Activated naive CD4-positive, alpha-beta T cell treated with anti-CD3 and anti-CD28 coated beads, Interleukin-2, amount 50 U/mL, for 72 hours (primary cell): ENCODE data around the gene ITSN1. TPM values are rescaled to one million over a fixed set of nuclear protein-coding genes. Genes with fewer than 3 reads are reported as not detected.
A peak's percentile ranks its signal among the peaks of the same experiment; 100 is the strongest.

Experiments
- ATAC-seq, 2 donors: fragments of 150-1000 bp; cut with Tn5 transposase; 2 replicates each; pipeline ENCODE4 v1.10.0; 2021; ENCODE audit warnings: mild to moderate bottlenecking in 2 of 2, moderate library complexity in 2 of 2
- DNase-seq, 2 donors: peaks; one replicate each; pipeline ENCODE4 v3.0.0; 2021 to 2022; ENCODE audit warnings: low spot score in 2 of 2
- H3K27ac Mint-ChIP-seq, 2 donors: one replicate each; pipeline ENCODE4 v1.8.0; 2022; ENCODE audit warnings: mild to moderate bottlenecking in 2 of 2, mixed read lengths in 2 of 2
- H3K36me3 Mint-ChIP-seq, 2 donors: one replicate each; pipeline ENCODE4 v1.8.0; 2022; ENCODE audit warnings: mixed read lengths in 2 of 2
- H3K9me3 Mint-ChIP-seq, 2 donors: one replicate each; pipeline ENCODE4 v1.8.0; 2022; ENCODE audit warnings: mixed read lengths in 2 of 2
- total RNA-seq, 2 donors: library from RNA; stranded (reverse); gene quantifications; one replicate each; pipeline ENCODE4 v1.2.3, GENCODE V29; 2022

The ITSN1 gene
- total RNA-seq, 2 donors from 2014 or later, result 5.3 to 6.7 TPM

GRCh38 chr21:33800753-33801423, 158.6 kb downstream of the ITSN1 start:
- DNase-seq (no peak), ATAC-seq (no peak)
- no peak overlapping the region for H3K27ac Mint-ChIP-seq
- no peaks in the 10 kb centered on the region for H3K9me3 Mint-ChIP-seq
- H3K36me3 Mint-ChIP-seq, result no peaks in the 10 kb centered on the region

GRCh38 chr21:33801424-33802405, 159.4 kb downstream of the ITSN1 start:
- no peak overlapping the region for H3K27ac Mint-ChIP-seq
- ATAC-seq (peak in 1 of 2 donors; percentile 58), DNase-seq (no peak)
- no peaks in the 10 kb centered on the region for H3K36me3 Mint-ChIP-seq
- H3K9me3 Mint-ChIP-seq, result no peaks in the 10 kb centered on the region

- Mint-ChIP-seq H3K9me3 (no peaks in the 10 kb centered on the region), H3K36me3 (no peaks in the 10 kb centered on the region)
Observed at GRCh38 chr21:33802481-33802880, 160.2 kb downstream of the ITSN1 start.

GRCh38 chr21:33808715-33809367, 166.5 kb downstream of the ITSN1 start:
- ATAC-seq, result peak in 1 of 2 donors; percentile 54
- Mint-ChIP-seq H3K36me3 (no peaks in the 10 kb centered on the region), H3K27ac (no peak overlapping the region), H3K9me3 (no peaks in the 10 kb centered on the region)
- DNase-seq, result no peak

More at GRCh38 chr21:33802481-33802880, 160.2 kb downstream of the ITSN1 start:
- DNase-seq, result no peak
- no peak for ATAC-seq
- H3K27ac Mint-ChIP-seq, result no peak overlapping the region

- no peak for DNase-seq
- no peak for ATAC-seq
- H3K36me3 Mint-ChIP-seq, result no peaks in the 10 kb centered on the region
- H3K9me3 Mint-ChIP-seq, result no peaks in the 10 kb centered on the region
- H3K27ac Mint-ChIP-seq, result no peak overlapping the region
Observed at GRCh38 chr21:33810766-33811165, 168.5 kb downstream of the ITSN1 start.

GRCh38 chr21:33811167-33812010, 169.1 kb downstream of the ITSN1 start:
- no peak overlapping the region for H3K27ac Mint-ChIP-seq
- H3K9me3 Mint-ChIP-seq, result no peaks in the 10 kb centered on the region
- H3K36me3 Mint-ChIP-seq, result no peaks in the 10 kb centered on the region
- ATAC-seq (no peak), DNase-seq (no peak)

GRCh38 chr21:33813832-33814365, 171.6 kb downstream of the ITSN1 start:
- no peaks in the 10 kb centered on the region for H3K36me3 Mint-ChIP-seq
- no peaks in the 10 kb centered on the region for H3K9me3 Mint-ChIP-seq
- ATAC-seq (no peak), DNase-seq (no peak)
- no peak overlapping the region for H3K27ac Mint-ChIP-seq

- no peak overlapping the region for H3K27ac Mint-ChIP-seq
- ATAC-seq (no peak), DNase-seq (no peak)
- no peaks in the 10 kb centered on the region for H3K36me3 Mint-ChIP-seq
- H3K9me3 Mint-ChIP-seq, result no peaks in the 10 kb centered on the region
Observed at GRCh38 chr21:33815143-33815707, 172.9 kb downstream of the ITSN1 start.

- no peak for ATAC-seq
- DNase-seq, result no peak
- Mint-ChIP-seq H3K36me3 (no peaks in the 10 kb centered on the region), H3K27ac (no peak overlapping the region), H3K9me3 (no peaks in the 10 kb centered on the region)
Observed at GRCh38 chr21:33816174-33816573, 173.9 kb downstream of the ITSN1 start.

- ATAC-seq, result no peak
- no peak for DNase-seq
- Mint-ChIP-seq H3K36me3 (no peaks in the 10 kb centered on the region), H3K9me3 (no peaks in the 10 kb centered on the region), H3K27ac (no peak overlapping the region)
Observed at GRCh38 chr21:33817138-33817537, 174.8 kb downstream of the ITSN1 start.

- H3K36me3 Mint-ChIP-seq, result no peaks in the 10 kb centered on the region
- ATAC-seq, result no peak
- H3K27ac Mint-ChIP-seq, result no peak overlapping the region
- no peaks in the 10 kb centered on the region for H3K9me3 Mint-ChIP-seq
- DNase-seq, result no peak
Observed at GRCh38 chr21:33817663-33818451, 175.6 kb downstream of the ITSN1 start.

GRCh38 chr21:33820230-33820770, 178.0 kb downstream of the ITSN1 start:
- Mint-ChIP-seq H3K36me3 (no peaks in the 10 kb centered on the region), H3K27ac (no peak overlapping the region), H3K9me3 (no peaks in the 10 kb centered on the region)
- no peak for ATAC-seq
- no peak for DNase-seq

- Mint-ChIP-seq H3K9me3 (no peaks in the 10 kb centered on the region), H3K36me3 (no peaks in the 10 kb centered on the region), H3K27ac (no peak overlapping the region)
- ATAC-seq, result no peak
- DNase-seq, result no peak
Observed at GRCh38 chr21:33820798-33821197, 178.5 kb downstream of the ITSN1 start.

- DNase-seq (no peak), ATAC-seq (no peak)
- H3K27ac Mint-ChIP-seq, result no peak overlapping the region
- no peaks in the 10 kb centered on the region for H3K36me3 Mint-ChIP-seq
- no peaks in the 10 kb centered on the region for H3K9me3 Mint-ChIP-seq
Observed at GRCh38 chr21:33821503-33822322, 179.4 kb downstream of the ITSN1 start.
